ENCODE measurements around the gene PSMA2.

The PSMA2 gene

GRCh38 chr7:42931834-42932651 lies at the start of gene PSMA2, which contains the start of gene MRPL32:
Gene PSMA2, minus strand, starts transcription at chr7:42932174. Its CDS starts 16 bp downstream, at chr7:42932158.
Gene MRPL32, plus strand, starts transcription at chr7:42932376. Its CDS starts 11 bp downstream, at chr7:42932387.
- peak; percentile 99 for DNase-seq

- no peak for DNase-seq
Observed at GRCh38 chr7:42981601-42982000, 49.6 kb upstream of the PSMA2 start.

- no peak for DNase-seq
Observed at GRCh38 chr7:42980514-42980913, 48.5 kb upstream of the PSMA2 start.

GRCh38 chr7:42980084-42980483 lies 48.1 kb upstream of the PSMA2 start:
- no peak for DNase-seq

- no peak for DNase-seq
Observed at GRCh38 chr7:42978496-42978895, 46.5 kb upstream of the PSMA2 start.

GRCh38 chr7:42976371-42976770 lies 44.4 kb upstream of the PSMA2 start:
- no peak for DNase-seq

- DNase-seq = no peak
Observed at GRCh38 chr7:42972699-42973500, 40.9 kb upstream of the PSMA2 start.

GRCh38 chr7:42967391-42967790 lies 35.4 kb upstream of the PSMA2 start:
- peak; percentile 14 for DNase-seq

- DNase-seq = no peak
Observed at GRCh38 chr7:42964849-42965805, 33.2 kb upstream of the PSMA2 start.

- no peak for DNase-seq
Observed at GRCh38 chr7:42964293-42964692, 32.3 kb upstream of the PSMA2 start.

GRCh38 chr7:42961170-42961569 lies 29.2 kb upstream of the PSMA2 start:
- no peak for DNase-seq

- no peak for DNase-seq
Observed at GRCh38 chr7:42960762-42961161, 28.8 kb upstream of the PSMA2 start.

- no peak for DNase-seq
Observed at GRCh38 chr7:42959549-42959948, 27.6 kb upstream of the PSMA2 start.

GRCh38 chr7:42956062-42956461 lies 24.1 kb upstream of the PSMA2 start:
- DNase-seq = no peak

- DNase-seq = no peak
Observed at GRCh38 chr7:42953994-42954393, 22.0 kb upstream of the PSMA2 start.

- DNase-seq = no peak
Observed at GRCh38 chr7:42952328-42952727, 20.4 kb upstream of the PSMA2 start.

- no peak for DNase-seq
Observed at GRCh38 chr7:42950417-42950816, 18.4 kb upstream of the PSMA2 start.

GRCh38 chr7:42947521-42947920 lies 15.5 kb upstream of the PSMA2 start:
- no peak for DNase-seq

- DNase-seq = no peak
Observed at GRCh38 chr7:42946627-42946950, 14.6 kb upstream of the PSMA2 start.

- DNase-seq = no peak
Observed at GRCh38 chr7:42945821-42946626, 14.1 kb upstream of the PSMA2 start.

GRCh38 chr7:42940985-42941847 lies 9.2 kb upstream of the PSMA2 start:
- DNase-seq = peak; percentile 42

Data from NCI-H2171 treated with DMSO at 0.1 percent for 48 hours (cell line).